ENCODE data around the gene KCNJ5. TPM values are rescaled to one million over a fixed set of nuclear protein-coding genes. Genes with fewer than 3 reads are reported as not detected.

KCNJ5 gene
- total and polyA plus RNA-seq, 10 of the 15 experiments (the other 5 are each of a cell fraction or from before 2014, with no cell fraction given) = 0.03 TPM; not detected in 8

- Histone ChIP-seq H3K9ac (ENCODE audit: control insufficient read depth, insufficient read depth, low read length) (no peak overlapping the region), H3K27ac (ENCODE audit: control insufficient read depth, insufficient read depth) (no peak overlapping the region), H3K4me3 (no peak overlapping the region), H4K20me1 (ENCODE audit: control insufficient read depth, insufficient read depth) (no peaks in the 10 kb centered on the region), H3K9me3 (replicated peaks; ENCODE audit: control insufficient read depth, insufficient read depth, low read length) (no peaks in the 10 kb centered on the region; the same call in 2 of the 3 replicates), H3K4me1 (ENCODE audit: control insufficient read depth, insufficient read depth, low read length) (no peaks in the 10 kb centered on the region), H3K79me2 (ENCODE audit: control insufficient read depth, insufficient read depth, low read length) (no peaks in the 10 kb centered on the region), H2AFZ (ENCODE audit: control insufficient read depth, low read depth, low read length) (no peak overlapping the region), H3K36me3 (ENCODE audit: control insufficient read depth in 2 of 2, insufficient read depth in 2 of 2, low read length in 1 of 2) (no peaks in the 10 kb centered on the region), H3K4me2 (ENCODE audit: control insufficient read depth, insufficient read depth) (no peak overlapping the region), H3K27me3 (replicated peaks in 1 of 2; ENCODE audit: control insufficient read depth in 2 of 2, insufficient read depth in 2 of 2, low read length in 1 of 2) (peaks cover 3 to 10% of the 10 kb centered on the region in 2 experiments; a peak in 3 of 4 replicates)
- ChIA-PET RAD21 (ENCODE audit: unreplicated experiment) (interaction anchor here (0.7 kb wide), 1 partner anchor 153 kb away, joined by 3 read pairs; no protein-coding TSS in a partner anchor), POLR2A (no interaction called here), CTCF (interaction anchor here (9.2 kb wide), 1 partner anchor 24 kb away, joined by 74 read pairs; no protein-coding TSS in a partner anchor), SMC1A (ENCODE audit: uncharacterized antibody, unreplicated experiment) (interaction anchor here (0.9 kb wide), 2 partner anchors 8 to 46 kb away, joined by 3 read pairs; no protein-coding TSS in a partner anchor)
- no peak for FAIRE-seq
- DNase-seq (ENCODE audit: low read depth, low spot score) = no peak
- in situ Hi-C loops (cut with MboI) = no loop called here
- 82% methylated on average over 3 of the region's 3 CpGs for WGBS (ENCODE audit: insufficient coverage, insufficient replicate concordance, low lambda C conversion rate, missing lambda C conversion rate)
- TF ChIP-seq CEBPB (IDR thresholded peaks at IDR 0.05; ENCODE audit: borderline replicate concordance in 1 of 2, low read depth in 2 of 2, low read length in 2 of 2) (no peak), ELK1 (IDR thresholded peaks at IDR 0.05; ENCODE audit: low read depth, low read length) (no peak), RUNX3 (IDR thresholded peaks at IDR 0.05; ENCODE audit: low read length) (no peak), POLR2AphosphoS2 (IDR thresholded peaks at IDR 0.05; ENCODE audit: low read depth, low read length) (no peak), SIN3A (IDR thresholded peaks at IDR 0.05; ENCODE audit: low read depth, low read length) (no peak), TCF7 (IDR thresholded peaks at IDR 0.05; ENCODE audit: borderline replicate concordance) (no peak), MAX (IDR thresholded peaks at IDR 0.05; ENCODE audit: low read depth, low read length) (no peak), CREM (IDR thresholded peaks at IDR 0.05; ENCODE audit: low read depth) (no peak), EP300 (IDR thresholded peaks at IDR 0.05; ENCODE audit: borderline replicate concordance in 1 of 2, control insufficient read depth in 1 of 2, low read depth in 2 of 2, low read length in 2 of 2) (no peak), TCF12 (IDR thresholded peaks at IDR 0.05; ENCODE audit: low read depth, low read length) (no peak), ESRRA (IDR thresholded peaks at IDR 0.05; ENCODE audit: low read length) (no peak), IRF3 (IDR thresholded peaks at IDR 0.05) (no peak), SRF (IDR thresholded peaks at IDR 0.05; ENCODE audit: low read depth in 2 of 2, low read length in 2 of 2) (no peak), CHD4 (IDR thresholded peaks at IDR 0.05) (no peak), IRF5 (IDR thresholded peaks at IDR 0.05; ENCODE audit: borderline replicate concordance) (no peak), KDM1A (IDR thresholded peaks at IDR 0.05; ENCODE audit: borderline replicate concordance) (no peak), ZBED1 (IDR thresholded peaks at IDR 0.05; ENCODE audit: borderline replicate concordance) (no peak), EGR1 (IDR thresholded peaks at IDR 0.05; ENCODE audit: borderline replicate concordance in 1 of 2, low read depth in 2 of 2, low read length in 2 of 2) (no peak), SMARCA5 (IDR thresholded peaks at IDR 0.05) (no peak)
- intact Hi-C loops (cut with micrococcal nuclease; ENCODE audit: unreplicated experiment) = no loop called here
- BruUV-seq (replicated peaks) = no TSS peak
- ATAC-seq = no peak
Measured at GRCh38 chr11:128910576-128910975, 19.4 kb downstream of the KCNJ5 start.
